ENCODE measurements around the gene PCYT2.

DNA sequence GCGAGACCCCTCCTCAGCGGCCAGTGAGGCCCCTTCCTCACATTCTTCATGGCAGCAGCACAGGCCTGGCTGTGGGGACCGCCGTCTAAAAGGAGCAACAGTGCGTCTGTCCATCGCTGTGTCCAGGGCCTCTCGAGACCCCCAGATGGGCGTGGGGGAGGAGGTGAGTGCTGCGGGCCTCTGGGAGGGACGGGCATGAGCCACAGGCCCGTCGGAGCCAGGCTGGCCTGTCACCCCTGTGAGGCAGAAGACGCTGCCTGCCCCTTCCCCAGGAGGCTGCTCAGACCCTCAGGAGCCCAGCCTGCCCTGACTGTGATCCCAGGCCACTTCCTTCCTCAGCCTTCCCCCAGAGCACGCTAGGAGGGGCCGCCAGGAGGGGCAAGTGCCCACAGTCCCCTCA is 28.0 kb upstream of the PCYT2 start:
- TF ChIP-seq POLR2A (IDR thresholded peaks at IDR 0.05; ENCODE audit: low read depth, low read length) (no peak), PAX5 (IDR thresholded peaks at IDR 0.05; ENCODE audit: insufficient read depth, low read length, severe bottlenecking) (no peak), POU2F2 (IDR thresholded peaks at IDR 0.05; ENCODE audit: low read depth, low read length) (no peak), POLR2AphosphoS5 (IDR thresholded peaks at IDR 0.05; ENCODE audit: low read depth, low read length) (no peak), TAF1 (IDR thresholded peaks at IDR 0.05; ENCODE audit: low read depth, low read length) (no peak), SPI1 (IDR thresholded peaks at IDR 0.05; ENCODE audit: low read depth, low read length) (no peak)

Data from GM12891 (cell line).